GM21723 (cell line): ENCODE data around the gene CX3CL1.
"Not testable (repeated sequence)": the region's sequence is repeated elsewhere in the genome, so short reads cannot be mapped to it uniquely, and the experiment has no call there.

Experiments used
- ATAC-seq: cut with Tn5 transposase; IDR thresholded peaks from one replicate; pipeline ENCODE4 v1.9.1; 2021; ENCODE audit warnings: mild to moderate bottlenecking, moderate library complexity; ENCODE audit not compliant: unreplicated experiment

CX3CL1 gene

DNA sequence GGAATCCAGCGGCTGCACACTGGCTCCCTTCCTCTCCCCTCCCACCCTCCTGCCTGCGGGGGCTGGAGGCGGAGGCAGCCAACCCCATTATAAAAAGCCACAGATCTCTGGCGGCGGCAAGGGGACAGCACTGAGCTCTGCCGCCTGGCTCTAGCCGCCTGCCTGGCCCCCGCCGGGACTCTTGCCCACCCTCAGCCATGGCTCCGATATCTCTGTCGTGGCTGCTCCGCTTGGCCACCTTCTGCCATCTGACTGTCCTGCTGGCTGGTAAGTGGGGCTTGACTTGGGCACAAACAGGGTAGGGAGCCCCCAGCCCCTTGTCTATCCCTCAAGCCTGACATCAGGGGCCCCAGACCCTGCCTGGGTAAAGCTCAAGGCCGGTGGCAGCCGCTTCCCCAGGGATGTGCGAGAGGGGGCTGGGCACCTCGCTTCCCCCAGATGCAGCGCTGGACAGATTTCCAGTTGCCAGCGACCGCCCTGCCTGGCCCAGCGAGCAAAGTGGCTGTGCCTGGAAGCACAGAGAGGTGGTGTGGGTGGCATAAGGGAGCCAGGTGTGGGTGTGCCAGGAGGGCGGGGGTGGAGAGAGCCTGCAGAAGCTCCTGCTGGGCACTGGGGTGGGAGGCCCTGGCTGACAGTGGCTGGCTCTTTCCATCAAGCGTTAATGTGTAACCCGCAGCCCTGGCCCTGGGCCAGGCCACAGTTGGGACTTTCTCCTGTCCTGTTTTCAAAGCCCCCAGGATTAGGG, at the start of gene CX3CL1:
CX3CL1 (plus strand) TSS at position 119 of the 745 bp plus-strand sequence; CDS start at position 198, 79 bp downstream.
- ATAC-seq = no peak

DNA sequence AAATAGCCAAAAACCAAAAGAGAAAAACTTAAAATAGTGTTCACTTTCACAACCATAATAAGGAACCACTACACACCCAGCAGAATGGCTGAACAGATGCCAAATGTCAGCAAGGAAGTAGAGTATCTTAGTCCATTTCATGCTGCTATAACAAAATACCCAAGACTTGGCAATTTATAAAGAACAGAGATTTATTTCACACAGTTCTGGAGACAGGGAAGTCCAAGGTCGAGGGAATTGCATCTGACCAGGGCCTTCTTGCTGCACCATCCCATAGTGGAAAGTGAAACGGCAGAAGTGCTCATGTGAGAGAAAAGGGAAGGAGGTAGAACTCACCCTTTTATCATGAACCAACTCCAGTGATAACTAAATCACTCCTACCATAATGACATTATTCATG, 47.5 kb upstream of the CX3CL1 start:
- ATAC-seq = no peak

DNA sequence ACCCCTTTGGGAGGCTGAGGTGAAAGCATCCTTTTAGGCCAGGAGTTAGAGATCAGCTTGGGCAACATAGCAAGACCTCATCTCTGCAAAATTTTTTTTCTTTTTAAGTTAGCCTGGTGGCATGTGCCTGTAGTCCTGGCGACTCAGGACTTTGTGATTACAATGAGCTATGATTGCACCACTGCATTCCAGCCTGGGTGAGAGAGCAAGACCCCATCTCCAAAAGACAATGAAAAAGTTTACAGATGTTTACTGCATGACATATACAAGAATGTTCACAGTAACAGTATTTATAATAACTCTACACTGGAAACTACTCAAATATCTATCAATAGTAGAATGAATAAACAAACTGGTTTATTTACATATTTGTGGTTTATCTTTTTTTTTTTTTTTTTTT, 46.8 kb upstream of the CX3CL1 start:
- no peak for ATAC-seq

- ATAC-seq = no peak
These were observed 42.5 kb upstream of the CX3CL1 start for GRCh38 chr16:57329718-57330327.

- no peak for ATAC-seq
These were observed 40.9 kb upstream of the CX3CL1 start for GRCh38 chr16:57331355-57331754.

GRCh38 chr16:57333402-57333801, 38.9 kb upstream of the CX3CL1 start:
- no peak for ATAC-seq

GRCh38 chr16:57335366-57335765, 36.9 kb upstream of the CX3CL1 start:
- ATAC-seq = no peak

DNA sequence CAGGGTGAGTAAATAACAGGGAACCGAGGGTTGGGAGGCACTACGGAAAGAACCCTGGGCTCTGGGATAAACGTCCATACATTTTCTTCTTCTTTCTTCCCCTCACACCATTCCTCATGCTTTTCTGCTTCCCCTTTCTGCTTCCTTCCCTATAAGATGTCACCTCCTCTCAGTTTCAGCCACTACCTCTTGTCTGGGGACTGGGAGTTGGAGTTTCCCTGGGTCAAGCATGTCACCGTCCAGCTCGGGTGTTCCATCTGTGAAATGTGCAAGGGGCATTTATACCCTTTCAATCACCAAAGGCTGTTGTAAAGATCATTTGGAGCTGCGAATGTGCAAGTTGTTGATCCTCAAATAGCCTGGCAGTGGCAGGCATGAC, 31.2 kb upstream of the CX3CL1 start:
- ATAC-seq = no peak

DNA sequence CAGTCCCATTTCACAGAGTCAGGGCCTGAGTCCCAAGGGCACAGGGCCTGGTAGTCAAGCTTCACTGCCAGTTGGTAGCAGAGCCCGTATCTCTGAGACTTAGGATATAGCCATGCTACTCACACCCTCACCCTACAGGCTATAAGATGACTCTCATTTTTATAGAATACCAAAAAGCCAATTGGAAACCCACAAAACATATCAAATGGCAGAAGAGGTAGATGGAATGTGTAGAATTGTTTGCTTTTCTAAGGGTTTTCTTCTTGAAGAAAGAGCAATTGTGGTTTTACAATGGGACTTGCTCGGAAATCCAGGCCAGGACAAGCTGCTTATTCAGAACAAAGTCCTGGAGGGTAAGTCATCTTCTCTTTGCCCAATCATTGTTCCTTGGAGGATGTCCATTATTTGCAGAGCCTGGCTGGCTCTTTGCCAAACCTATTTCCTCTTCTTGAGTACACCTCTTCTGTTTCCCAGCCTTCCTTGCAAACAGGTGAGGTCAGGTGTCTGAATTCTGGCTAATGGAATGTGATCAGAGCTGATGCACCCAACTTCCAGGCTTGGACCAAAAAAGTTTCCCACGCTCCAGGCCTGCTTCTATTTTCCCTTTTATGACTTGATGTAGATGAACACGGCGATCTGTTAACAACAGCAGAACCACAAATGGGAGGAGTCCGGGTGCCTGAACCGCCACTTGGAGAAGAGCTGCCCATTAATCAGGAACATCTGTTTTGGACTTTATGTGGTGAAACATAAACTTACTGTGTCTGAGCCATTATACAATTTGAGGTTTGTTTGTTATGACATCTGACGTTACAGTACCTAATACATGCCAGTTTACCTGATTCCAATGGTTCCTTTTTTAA, 30.6 kb upstream of the CX3CL1 start:
- no peak for ATAC-seq

- not testable (repeated sequence) for ATAC-seq
These were observed 29.7 kb upstream of the CX3CL1 start for GRCh38 chr16:57342606-57343005.

- ATAC-seq = no peak
These were observed 29.1 kb upstream of the CX3CL1 start for GRCh38 chr16:57343221-57343620.

GRCh38 chr16:57344094-57344493, 28.2 kb upstream of the CX3CL1 start:
- ATAC-seq = not testable (repeated sequence)

DNA sequence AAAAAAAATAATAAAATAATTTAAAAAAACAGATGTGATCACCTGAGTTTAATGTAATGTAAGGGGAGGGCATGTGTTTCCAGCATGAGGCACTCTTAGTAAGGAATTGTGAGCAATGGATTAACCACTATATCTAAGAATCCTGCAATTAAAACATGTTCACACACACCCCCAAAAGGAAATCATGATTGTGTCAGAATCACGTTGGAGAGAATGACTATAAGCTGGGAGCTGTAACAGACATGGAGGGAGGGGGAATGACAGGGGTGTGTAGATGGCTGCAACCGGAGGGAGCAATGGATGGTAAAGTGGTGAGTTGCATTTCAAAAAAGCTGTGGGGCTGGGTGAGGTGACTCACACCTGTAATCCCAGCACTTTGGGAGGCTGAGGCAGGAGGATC, 27.3 kb upstream of the CX3CL1 start:
- ATAC-seq = no peak

DNA sequence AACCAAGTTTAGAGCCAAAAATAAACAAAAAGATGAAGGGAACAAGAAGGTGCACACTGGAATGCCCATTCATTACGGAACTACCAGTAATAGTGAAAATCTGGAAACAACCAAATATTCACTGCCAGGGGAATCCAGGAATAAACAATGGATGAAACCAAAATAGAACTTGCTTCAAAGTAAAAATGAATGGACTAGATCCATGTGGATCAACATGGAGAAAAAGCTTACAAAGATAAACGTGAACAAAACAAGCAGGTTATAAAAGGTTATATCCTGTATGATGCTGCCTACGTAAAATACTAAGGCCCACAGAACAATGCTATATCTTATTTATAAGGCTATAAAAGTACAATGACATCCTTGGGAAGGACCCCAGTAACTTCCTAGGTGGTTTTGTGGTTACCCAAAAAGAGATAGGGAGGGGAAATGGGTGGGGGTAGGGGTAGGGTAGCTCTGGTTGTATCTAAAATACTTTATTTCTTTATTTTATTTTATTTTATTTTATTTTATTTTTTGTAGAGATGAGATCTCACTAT, 26.6 kb upstream of the CX3CL1 start:
- no peak for ATAC-seq

DNA sequence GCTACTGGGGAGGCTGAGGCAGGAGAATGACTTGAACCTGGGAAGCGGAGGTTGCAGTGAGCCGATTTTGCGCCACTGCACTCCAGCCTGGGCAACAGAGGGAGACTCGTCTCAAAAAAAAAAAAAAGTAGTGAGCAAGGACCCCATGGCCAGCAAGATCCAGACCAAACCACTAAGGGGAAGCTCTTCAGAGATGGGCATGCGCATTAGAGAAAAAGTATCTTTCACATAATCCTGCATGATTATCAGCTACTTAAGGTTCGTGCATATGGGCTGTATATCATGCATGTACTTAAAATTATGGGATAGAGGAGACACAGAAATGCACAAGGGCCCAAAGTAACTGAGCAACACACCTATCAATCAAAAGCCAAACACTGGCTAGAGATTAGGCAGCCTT, 24.4 kb upstream of the CX3CL1 start:
- no peak for ATAC-seq

- ATAC-seq = no peak
These were observed 24.0 kb upstream of the CX3CL1 start for GRCh38 chr16:57348327-57348726.

- peak; percentile 91 for ATAC-seq
These were observed 22.9 kb upstream of the CX3CL1 start for GRCh38 chr16:57349212-57350031.

- ATAC-seq = no peak
These were observed 19.6 kb upstream of the CX3CL1 start for GRCh38 chr16:57352636-57353047.

DNA sequence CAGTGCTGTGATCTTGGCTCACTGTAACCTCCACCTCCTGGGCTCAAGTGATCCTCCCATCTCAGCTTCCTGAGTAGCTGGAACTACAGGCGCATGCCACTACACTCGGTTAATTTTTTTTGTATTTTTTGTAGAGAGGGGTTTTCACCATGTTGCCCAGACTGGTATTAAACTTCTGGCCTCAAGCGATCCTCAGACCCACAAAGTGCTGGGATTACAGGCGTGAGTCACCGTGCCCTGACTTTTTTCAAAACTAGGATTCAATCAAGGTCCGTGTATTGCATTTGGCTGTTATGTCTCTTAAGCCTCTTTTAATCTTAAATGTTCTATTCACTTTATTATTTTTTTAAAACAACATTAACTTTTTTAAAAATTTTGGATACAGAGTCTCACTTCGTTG, 18.0 kb upstream of the CX3CL1 start:
- no peak for ATAC-seq

DNA sequence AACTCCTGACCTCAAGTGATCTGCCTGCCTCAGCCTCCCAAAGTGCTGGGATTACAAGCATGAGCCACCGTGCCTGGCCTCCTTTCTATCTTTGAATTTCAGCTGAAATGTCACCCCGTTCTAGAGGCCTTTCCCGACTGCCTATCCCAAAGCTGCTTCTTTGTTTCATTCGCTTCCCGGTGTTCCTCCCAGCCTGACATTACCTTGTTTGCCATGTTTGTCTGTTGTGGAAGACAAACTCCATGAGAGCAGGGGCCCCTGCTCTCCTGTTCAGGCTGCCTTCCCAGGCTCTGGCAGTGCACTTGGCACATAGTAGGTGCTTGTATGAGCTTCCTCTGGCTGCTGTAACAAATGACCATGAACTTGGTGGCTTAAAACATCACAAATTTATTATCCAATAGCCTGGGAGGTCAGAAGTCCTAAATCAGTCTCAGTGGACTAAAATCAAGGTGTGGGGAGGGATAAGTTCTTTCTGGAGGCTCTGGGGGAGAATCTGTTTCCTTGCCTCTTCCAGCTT, 16.3 kb upstream of the CX3CL1 start:
- ATAC-seq = no peak
